Spleen (tissue), 13 donors: ENCODE data around the gene ADGRB2. TPM values are rescaled to one million over a fixed set of nuclear protein-coding genes. Genes with fewer than 3 reads are reported as not detected.
A peak's percentile ranks its signal among the peaks of the same experiment; 100 is the strongest.

ENCODE experiments used
- DNase-seq: peaks from one replicate; pipeline ENCODE4 v3.0.0-alpha.2; 2020
- H3K27ac ChIP-seq, 8 donors: fragments of 200-600 bp; sonication (generic) in 7 of 8; 1 replicate in 4 of 8; 2 replicates in 4 of 8; pipeline versions ENCODE4 v1.5.0 to v1.8.0; 2016 to 2021; ENCODE audit warnings: inconsistent platforms in 4 of 8, mild to moderate bottlenecking in 4 of 8, moderate library complexity in 1 of 8
- H3K27me3 ChIP-seq, 7 donors: fragments of 200-600 bp; sonication (generic) in 6 of 7; replicated peaks in 1 of 7; 1 replicate in 4 of 7; 2 replicates in 3 of 7; pipeline versions ENCODE4 v1.5.0 to v1.8.0; 2016 to 2021; ENCODE audit warnings: inconsistent platforms in 3 of 7, mild to moderate bottlenecking in 1 of 7
- H3K36me3 ChIP-seq, 6 donors: fragments of 200-600 bp; sonication (generic) in 5 of 6; 1 replicate in 4 of 6; 2 replicates in 2 of 6; pipeline versions ENCODE4 v1.5.0 to v1.8.0; 2016 to 2021; ENCODE audit warnings: inconsistent platforms in 2 of 6
- H3K4me1 ChIP-seq, 6 donors: fragments of 200-600 bp; sonication (generic) in 5 of 6; 1 replicate in 3 of 6; 2 replicates in 3 of 6; pipeline versions ENCODE4 v1.5.0 to v1.8.0; 2016 to 2021; ENCODE audit warnings: inconsistent platforms in 3 of 6
- H3K4me3 ChIP-seq, 8 donors: fragments of 200-600 bp; sonication (generic) in 7 of 8; 1 replicate in 4 of 8; 2 replicates in 4 of 8; pipeline versions ENCODE4 v1.5.0 to v1.8.0; 2016 to 2021; ENCODE audit warnings: inconsistent platforms in 4 of 8, mild to moderate bottlenecking in 4 of 8, moderate library complexity in 2 of 8
- H3K9me3 ChIP-seq, 8 donors: fragments of 200-600 bp; sonication (generic) in 7 of 8; 1 replicate in 4 of 8; 2 replicates in 4 of 8; pipeline versions ENCODE4 v1.5.0 to v1.8.0; 2016 to 2021; ENCODE audit warnings: inconsistent platforms in 4 of 8
- POLR2A ChIP-seq, 3 donors: fragments of 450-650 bp; IDR thresholded peaks; one replicate each; pipeline ENCODE4 v1.5.1; 2017; ENCODE audit warnings: antibody characterized with exemption in 3 of 3, mild to moderate bottlenecking in 1 of 3
- POLR2AphosphoS5 ChIP-seq, 3 donors: sonication (generic); formaldehyde crosslinking; IDR thresholded peaks; one replicate each; pipeline ENCODE4 v1.5.1; 2017; ENCODE audit warnings: antibody characterized with exemption in 3 of 3
- WGBS, 5 donors: extraction: QIAGEN DNeasy Blood & Tissue Kit in 3 of 5; methylation state at CpG; one replicate each; pipeline versions ENCODE4 v1.1.5 to v1.1.7; 2013 to 2018; 5-methylcytosine and 5-hydroxymethylcytosine counted together
- intact Hi-C: fragments of 100-400 bp; cut with DNase I; formaldehyde crosslinking; loops from one replicate; pipeline ENCODE4 v1.15.0; 2023; ENCODE audit warnings: low total_unique reads
- long read RNA-seq, 2 donors: transcript quantifications; one replicate each; lab custom pipeline, GENCODE V29; 2026
- polyA plus RNA-seq, 3 donors: library from polyadenylated mRNA; stranded (reverse); fragments of 200-250 nt; gene quantifications; one replicate each; pipeline ENCODE4 v1.2.1, GENCODE V29; 2013
- total RNA-seq, 7 donors: library from RNA; depleted of rRNA in 3 of 7; stranded (reverse); fragments of >200 nt in 3 of 7; fragmentation: NEBNext Ultra II Directional in 4 of 7; extraction: Animal tissue kit (Norgen Biotek cat#: 25700) in 4 of 7; gene quantifications; one replicate each; pipeline versions ENCODE4 v1.1.0 to v1.2.1, GENCODE V29; 2016 to 2021
- TF ChIP-seq, protein P1 (sequence below), 11 experiments: fragments of 200-600 bp in 7 of 11; fragments of 450-650 bp in 4 of 11; sonication (generic) in 4 of 11; IDR thresholded peaks in 8 of 11; conservative IDR thresholded peaks in 3 of 11; 1 replicate in 7 of 11; 2 replicates in 4 of 11; pipeline versions ENCODE4 v1.4.0 to v1.8.0; 2016 to 2021; ENCODE audit warnings: antibody characterized with exemption in 11 of 11, inconsistent platforms in 4 of 11, mild to moderate bottlenecking in 1 of 11
- donor health status: healthy with polysubstance abuse.
- donor health status: DM: no; HTN: no; CAD: no; lungs with moderate emphysema.
- donor health status: DM: no; HTN: no; CAD: no.
- donor health status: Bipolar disorder and iron deficiency.
- donor health status: healthy.
- donor health status: DM: no; HTN: no; CAD: no.
- donor health status: DM: yes; HTN: yes; CAD: no.

The ADGRB2 gene, protein sequence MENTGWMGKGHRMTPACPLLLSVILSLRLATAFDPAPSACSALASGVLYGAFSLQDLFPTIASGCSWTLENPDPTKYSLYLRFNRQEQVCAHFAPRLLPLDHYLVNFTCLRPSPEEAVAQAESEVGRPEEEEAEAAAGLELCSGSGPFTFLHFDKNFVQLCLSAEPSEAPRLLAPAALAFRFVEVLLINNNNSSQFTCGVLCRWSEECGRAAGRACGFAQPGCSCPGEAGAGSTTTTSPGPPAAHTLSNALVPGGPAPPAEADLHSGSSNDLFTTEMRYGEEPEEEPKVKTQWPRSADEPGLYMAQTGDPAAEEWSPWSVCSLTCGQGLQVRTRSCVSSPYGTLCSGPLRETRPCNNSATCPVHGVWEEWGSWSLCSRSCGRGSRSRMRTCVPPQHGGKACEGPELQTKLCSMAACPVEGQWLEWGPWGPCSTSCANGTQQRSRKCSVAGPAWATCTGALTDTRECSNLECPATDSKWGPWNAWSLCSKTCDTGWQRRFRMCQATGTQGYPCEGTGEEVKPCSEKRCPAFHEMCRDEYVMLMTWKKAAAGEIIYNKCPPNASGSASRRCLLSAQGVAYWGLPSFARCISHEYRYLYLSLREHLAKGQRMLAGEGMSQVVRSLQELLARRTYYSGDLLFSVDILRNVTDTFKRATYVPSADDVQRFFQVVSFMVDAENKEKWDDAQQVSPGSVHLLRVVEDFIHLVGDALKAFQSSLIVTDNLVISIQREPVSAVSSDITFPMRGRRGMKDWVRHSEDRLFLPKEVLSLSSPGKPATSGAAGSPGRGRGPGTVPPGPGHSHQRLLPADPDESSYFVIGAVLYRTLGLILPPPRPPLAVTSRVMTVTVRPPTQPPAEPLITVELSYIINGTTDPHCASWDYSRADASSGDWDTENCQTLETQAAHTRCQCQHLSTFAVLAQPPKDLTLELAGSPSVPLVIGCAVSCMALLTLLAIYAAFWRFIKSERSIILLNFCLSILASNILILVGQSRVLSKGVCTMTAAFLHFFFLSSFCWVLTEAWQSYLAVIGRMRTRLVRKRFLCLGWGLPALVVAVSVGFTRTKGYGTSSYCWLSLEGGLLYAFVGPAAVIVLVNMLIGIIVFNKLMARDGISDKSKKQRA (N-terminal part only)
- total RNA-seq: 1 to 10 TPM in 5 of 7 donors, under 1 TPM in 2; 0.82 to 5.1 (median 2.7) TPM
- polyA plus RNA-seq: 1 to 10 TPM in 1 of 3 donors, under 1 TPM in 2; 0.52 to 1.4 (median 0.57) TPM
- long read RNA-seq, donor 1: 0 reads
- long read RNA-seq, donor 2: 0 reads

DNA sequence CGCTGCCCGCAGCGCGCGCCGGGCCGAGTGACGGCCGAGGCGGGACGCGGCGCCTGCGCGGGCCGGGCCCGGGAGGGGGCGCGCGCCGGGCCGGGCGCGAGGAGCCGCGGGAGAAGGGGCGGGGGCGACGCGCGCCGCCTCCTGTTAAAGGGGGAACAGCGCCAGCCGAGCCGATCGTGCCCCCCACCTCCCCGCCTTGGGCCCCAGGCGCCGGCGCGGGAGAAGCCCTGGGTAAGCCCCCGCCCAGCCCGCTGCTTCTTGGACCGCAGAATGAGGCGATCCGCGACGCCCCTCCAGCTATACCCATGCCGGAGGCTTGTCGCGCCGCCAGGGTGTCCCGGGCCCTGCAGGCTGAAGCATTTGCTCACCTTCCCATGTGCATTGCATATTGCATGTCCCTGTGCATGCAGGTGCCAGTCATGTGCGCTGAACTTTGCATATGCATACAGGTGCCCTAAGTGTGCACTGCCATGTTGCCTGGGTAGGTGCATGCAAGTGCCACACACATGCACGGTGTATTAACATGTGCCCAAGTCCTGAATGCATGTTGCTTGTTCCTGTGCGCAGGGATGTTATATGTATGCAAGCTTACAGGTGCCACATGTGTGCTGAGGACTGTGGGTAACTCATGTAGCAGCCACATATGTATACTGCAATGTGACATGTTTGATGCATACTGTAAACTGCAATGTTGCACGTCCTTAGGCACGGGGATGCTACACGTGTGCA, at the start of gene ADGRB2:
TSS of gene ADGRB2 (minus strand) at position 29 of the 729 bp plus-strand sequence. CDS start 7,119 bp downstream, outside the sequence.
- no peak for TF ChIP-seq POLR2AphosphoS5 (IDR thresholded peaks at IDR 0.05)
- TF ChIP-seq, protein P1, sequence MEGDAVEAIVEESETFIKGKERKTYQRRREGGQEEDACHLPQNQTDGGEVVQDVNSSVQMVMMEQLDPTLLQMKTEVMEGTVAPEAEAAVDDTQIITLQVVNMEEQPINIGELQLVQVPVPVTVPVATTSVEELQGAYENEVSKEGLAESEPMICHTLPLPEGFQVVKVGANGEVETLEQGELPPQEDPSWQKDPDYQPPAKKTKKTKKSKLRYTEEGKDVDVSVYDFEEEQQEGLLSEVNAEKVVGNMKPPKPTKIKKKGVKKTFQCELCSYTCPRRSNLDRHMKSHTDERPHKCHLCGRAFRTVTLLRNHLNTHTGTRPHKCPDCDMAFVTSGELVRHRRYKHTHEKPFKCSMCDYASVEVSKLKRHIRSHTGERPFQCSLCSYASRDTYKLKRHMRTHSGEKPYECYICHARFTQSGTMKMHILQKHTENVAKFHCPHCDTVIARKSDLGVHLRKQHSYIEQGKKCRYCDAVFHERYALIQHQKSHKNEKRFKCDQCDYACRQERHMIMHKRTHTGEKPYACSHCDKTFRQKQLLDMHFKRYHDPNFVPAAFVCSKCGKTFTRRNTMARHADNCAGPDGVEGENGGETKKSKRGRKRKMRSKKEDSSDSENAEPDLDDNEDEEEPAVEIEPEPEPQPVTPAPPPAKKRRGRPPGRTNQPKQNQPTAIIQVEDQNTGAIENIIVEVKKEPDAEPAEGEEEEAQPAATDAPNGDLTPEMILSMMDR (IDR thresholded peaks at IDR 0.05 in 8 of 11, conservative IDR thresholded peaks at IDR 0.05 in 3 of 11): peak in 2 of 11 experiments; percentile 11 to 12
- Histone ChIP-seq H3K9me3 (no peaks in the 10 kb centered on the region), H3K36me3 (no peaks in the 10 kb centered on the region), H3K4me1 (peaks cover 25 to 63% (median 53%) of the 10 kb centered on the region in 6 donors), H3K4me3 (peak within 1 kb of the TSS; percentile 34 to 72 (median 46)), H3K27me3 (peaks cover 0 to 62% (median 22%) of the 10 kb centered on the region in 7 donors), H3K27ac (no peak within 1 kb of the TSS)
- intact Hi-C loops: no loop called here
- WGBS, 5 donors: 4 to 13% (median 6%) methylated on average over 17 to 59 of the region's 59 CpGs
- DNase-seq: no peak

DNA sequence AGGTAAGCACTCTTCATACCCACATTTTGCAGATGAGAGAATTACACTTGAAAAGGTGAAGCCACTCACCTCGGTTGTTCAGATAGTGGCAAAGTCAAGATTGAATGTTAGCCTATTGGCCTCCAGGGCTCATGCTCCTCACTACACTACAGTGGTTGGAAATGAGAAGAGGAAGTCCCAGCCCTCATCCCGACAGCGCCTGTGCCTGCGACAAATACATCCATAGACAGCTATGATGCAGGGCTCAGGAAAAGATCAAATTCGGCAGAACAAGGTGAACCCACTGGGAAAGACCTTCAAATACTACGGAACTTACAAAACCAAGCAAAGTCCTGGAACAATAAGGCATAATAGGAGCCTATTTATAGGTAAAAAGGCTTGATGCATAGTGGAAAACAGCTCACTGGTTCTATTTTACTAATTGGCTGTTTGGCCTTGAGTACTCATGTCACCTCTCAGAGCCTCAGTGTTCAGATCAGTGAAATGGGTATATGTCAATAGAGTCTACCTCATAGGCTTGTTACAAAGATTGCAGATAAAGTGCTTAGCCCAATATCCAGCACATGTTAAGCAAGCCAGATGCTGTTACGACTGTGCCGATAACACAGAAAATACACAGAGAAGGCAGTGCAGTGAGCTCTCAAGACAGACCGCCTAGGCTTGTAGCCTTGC, 48.2 kb upstream of the ADGRB2 start:
- Histone ChIP-seq H3K9me3 (peaks cover 0 to 5% (median 0%) of the 10 kb centered on the region in 8 donors), H3K4me3 (no peak overlapping the region), H3K4me1 (peaks cover 0 to 49% (median 24%) of the 10 kb centered on the region in 6 donors), H3K27ac (peak overlapping the region in 1 of 8 donors; percentile 19), H3K27me3 (no peaks in the 10 kb centered on the region), H3K36me3 (no peaks in the 10 kb centered on the region)
- DNase-seq: peak; percentile 4
- 60 to 69% (median 65%) methylated on average over 9 of the region's 9 CpGs for WGBS, 5 donors
- intact Hi-C loops: no loop called here
- TF ChIP-seq POLR2A (IDR thresholded peaks at IDR 0.05): no peak
- TF ChIP-seq, protein P1 (IDR thresholded peaks at IDR 0.05 in 8 of 11, conservative IDR thresholded peaks at IDR 0.05 in 3 of 11): no peak
- no peak for TF ChIP-seq POLR2AphosphoS5 (IDR thresholded peaks at IDR 0.05)

DNA sequence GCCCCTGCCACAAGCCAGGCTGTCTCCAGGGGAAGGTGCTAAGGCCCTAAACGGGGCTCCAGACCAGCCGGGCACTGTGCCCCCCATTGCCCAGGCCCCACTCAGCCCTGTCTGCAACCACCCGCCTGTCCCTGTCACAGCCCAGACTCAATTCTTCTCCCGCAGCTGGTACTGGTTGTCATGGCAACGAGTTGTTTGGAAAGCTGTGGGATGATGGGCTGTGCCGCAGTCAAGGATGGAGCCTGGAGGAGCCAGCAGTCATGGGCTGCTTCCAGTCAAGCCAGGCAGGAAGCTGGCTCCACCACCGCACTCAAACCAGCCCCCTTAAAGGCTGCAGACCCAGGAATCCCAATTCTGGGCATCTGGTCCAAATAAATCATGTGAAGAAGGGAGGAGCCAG, 47.5 kb upstream of the ADGRB2 start:
- no peak overlapping the region for H3K27ac ChIP-seq
- intact Hi-C loops: no loop called here
- peaks cover 0 to 4% (median 0%) of the 10 kb centered on the region in 8 donors for H3K9me3 ChIP-seq
- peak; percentile 61 for DNase-seq
- no peak overlapping the region for H3K4me3 ChIP-seq
- 52 to 76% (median 75%) methylated on average over 6 to 7 of the region's 7 CpGs for WGBS, 5 donors
- H3K36me3 ChIP-seq: no peaks in the 10 kb centered on the region
- no peaks in the 10 kb centered on the region for H3K27me3 ChIP-seq
- peaks cover 0 to 42% (median 21%) of the 10 kb centered on the region in 6 donors for H3K4me1 ChIP-seq
- TF ChIP-seq POLR2AphosphoS5 (IDR thresholded peaks at IDR 0.05): no peak
- TF ChIP-seq, protein P1 (IDR thresholded peaks at IDR 0.05 in 8 of 11, conservative IDR thresholded peaks at IDR 0.05 in 3 of 11): no peak
- no peak for TF ChIP-seq POLR2A (IDR thresholded peaks at IDR 0.05)
